ENCODE results near the gene SLC5A8.

GRCh38 chr12:101230547-101230946 is 20.5 kb upstream of the SLC5A8 start:
- TF ChIP-seq, protein P1, sequence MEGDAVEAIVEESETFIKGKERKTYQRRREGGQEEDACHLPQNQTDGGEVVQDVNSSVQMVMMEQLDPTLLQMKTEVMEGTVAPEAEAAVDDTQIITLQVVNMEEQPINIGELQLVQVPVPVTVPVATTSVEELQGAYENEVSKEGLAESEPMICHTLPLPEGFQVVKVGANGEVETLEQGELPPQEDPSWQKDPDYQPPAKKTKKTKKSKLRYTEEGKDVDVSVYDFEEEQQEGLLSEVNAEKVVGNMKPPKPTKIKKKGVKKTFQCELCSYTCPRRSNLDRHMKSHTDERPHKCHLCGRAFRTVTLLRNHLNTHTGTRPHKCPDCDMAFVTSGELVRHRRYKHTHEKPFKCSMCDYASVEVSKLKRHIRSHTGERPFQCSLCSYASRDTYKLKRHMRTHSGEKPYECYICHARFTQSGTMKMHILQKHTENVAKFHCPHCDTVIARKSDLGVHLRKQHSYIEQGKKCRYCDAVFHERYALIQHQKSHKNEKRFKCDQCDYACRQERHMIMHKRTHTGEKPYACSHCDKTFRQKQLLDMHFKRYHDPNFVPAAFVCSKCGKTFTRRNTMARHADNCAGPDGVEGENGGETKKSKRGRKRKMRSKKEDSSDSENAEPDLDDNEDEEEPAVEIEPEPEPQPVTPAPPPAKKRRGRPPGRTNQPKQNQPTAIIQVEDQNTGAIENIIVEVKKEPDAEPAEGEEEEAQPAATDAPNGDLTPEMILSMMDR (IDR thresholded peaks at IDR 0.05): no peak
- TF ChIP-seq POLR2A (IDR thresholded peaks at IDR 0.05) (no peak), EP300 (IDR thresholded peaks at IDR 0.05; ENCODE audit: low read depth) (no peak), POLR2AphosphoS5 (IDR thresholded peaks at IDR 0.05) (no peak)

All from transverse colon (tissue), 4 donors.